Mammary epithelial cell (primary cell): ENCODE data around the gene ASGR2.

ENCODE experiments used
- CTCF ChIP-seq, 2 donors: IDR thresholded peaks in 1 of 2; conservative IDR thresholded peaks in 1 of 2; 2 replicates each; pipeline ENCODE4 v1.5.1; 2011 to 2012; ENCODE audit warnings: inconsistent platforms in 2 of 2, low read length in 2 of 2, mild to moderate bottlenecking in 2 of 2, control low read depth in 1 of 2, low read depth in 1 of 2; ENCODE audit not compliant: insufficient read depth in 1 of 2; ENCODE audit errors: extremely low read depth in 1 of 2
- EZH2 ChIP-seq: IDR thresholded peaks from 2 replicates; pipeline ENCODE4 v1.6.1; 2012; ENCODE audit warnings: low read length, inconsistent platforms, borderline replicate concordance

GRCh38 chr17:7063518-7064094 lies 51.0 kb downstream of the ASGR2 start:
- TF ChIP-seq CTCF (conservative IDR thresholded peaks at IDR 0.05 in 1 of 2, IDR thresholded peaks at IDR 0.05 in 1 of 2; ENCODE audit: extremely low read depth in 1 of 2, insufficient read depth in 1 of 2, low read depth in 1 of 2, low read length in 2 of 2) (no peak), EZH2 (no peak)
